Smooth muscle cell of the brain vasculature (primary cell): ENCODE measurements around the gene NMT2.
A peak's percentile ranks its signal among the peaks of the same experiment; 100 is the strongest.
"Not testable (repeated sequence)": the region's sequence is repeated elsewhere in the genome, so short reads cannot be mapped to it uniquely, and the experiment has no call there.

Experiments
- DNase-seq: peaks from one replicate; pipeline ENCODE4 v3.0.0-alpha.2; 2012; ENCODE audit warnings: low read depth, low spot score

NMT2 gene

DNA sequence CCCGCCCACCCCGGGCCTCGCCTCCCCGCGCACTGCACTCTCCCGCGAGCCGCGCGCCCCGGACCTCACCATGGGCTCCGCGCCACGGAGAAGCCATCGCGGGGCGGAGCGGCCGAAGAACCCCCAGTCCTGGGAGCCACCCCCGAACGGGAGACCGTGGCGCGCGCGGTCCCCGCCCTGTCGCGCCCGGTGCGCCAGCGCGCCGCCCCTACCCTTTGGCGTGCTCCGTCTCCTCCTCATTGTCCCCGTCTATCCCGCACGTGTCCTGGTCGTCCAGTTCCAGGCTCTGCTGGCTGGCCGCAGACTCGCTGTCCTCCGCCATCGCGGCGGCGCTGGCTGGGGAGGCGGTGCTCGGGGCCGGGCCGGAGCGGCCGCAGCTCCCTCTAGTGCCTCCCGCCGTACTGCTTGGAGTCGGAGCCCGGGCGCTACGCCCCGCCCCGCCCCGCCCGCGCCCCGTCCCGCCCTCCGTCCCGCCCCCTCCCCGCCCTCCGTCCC lies at the start of gene NMT2:
NMT2 (minus strand) TSS at position 403 of the 495 bp plus-strand sequence; CDS start at position 322, 81 bp downstream.
- peak; percentile 58 for DNase-seq

DNA sequence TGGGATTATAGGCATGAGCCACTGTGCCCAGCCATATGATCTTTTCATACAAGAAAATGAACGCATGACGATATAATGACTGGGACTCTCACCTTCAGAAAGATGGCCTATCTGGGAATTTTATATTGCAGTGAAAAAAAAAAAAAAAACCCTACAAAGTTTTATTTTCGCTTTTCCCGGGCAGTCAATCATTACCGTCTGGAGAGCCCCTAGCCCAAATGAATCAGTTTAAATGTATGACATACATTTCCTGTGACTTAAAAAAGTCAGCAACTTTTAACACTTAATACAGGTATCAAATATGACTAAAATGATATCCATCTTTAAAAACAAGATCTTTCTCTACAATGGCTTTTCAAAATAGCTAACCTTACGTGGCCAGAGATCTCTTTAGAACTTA lies 48.2 kb upstream of the NMT2 start:
- DNase-seq, result no peak

- no peak for DNase-seq
Observed at GRCh38 chr10:15214237-15214636, 45.7 kb upstream of the NMT2 start.

DNA sequence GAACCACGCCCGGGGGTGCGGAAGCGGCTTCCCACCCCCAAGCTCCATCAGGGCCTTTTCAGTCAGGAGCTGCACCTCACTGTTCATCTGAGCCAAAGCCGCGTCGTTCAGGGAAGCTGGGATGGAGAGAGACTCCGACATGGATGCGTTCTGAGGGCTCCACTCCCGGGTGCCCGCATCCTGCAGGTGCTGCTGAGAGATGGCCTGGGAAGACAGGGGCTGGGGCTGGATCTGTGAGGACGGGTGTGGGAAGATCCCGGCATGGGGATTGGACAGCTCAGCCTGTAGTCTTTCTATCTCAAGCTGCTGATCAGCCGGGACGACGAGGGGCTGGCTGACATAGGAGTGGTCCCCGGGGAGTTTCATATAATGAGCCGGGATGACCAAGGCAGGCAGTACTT lies 45.0 kb upstream of the NMT2 start:
- no peak for DNase-seq

DNA sequence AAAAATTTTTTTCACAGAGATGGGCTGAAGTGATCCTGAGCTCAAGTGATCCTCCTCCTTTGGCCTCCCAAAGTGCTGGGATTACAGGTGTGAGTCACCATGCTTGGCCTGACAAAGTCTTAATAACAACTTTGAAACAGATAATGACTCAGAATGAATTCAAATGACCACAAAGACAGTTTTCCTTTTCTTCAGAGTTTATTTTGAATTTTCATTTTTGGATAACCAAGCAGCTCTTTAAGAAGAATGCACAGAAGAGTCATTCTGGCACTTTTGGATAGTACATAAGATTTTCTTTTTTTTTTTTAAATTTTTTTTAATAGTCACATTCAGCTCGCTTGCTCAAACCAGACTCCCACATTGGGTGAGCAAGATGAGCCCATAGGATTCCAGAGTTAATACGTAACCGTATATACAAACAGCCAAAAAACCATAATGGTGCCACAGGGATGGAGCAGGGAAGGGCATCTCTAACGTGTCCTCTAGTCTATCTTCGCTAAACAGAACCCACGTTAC lies 43.0 kb upstream of the NMT2 start:
- no peak for DNase-seq

DNA sequence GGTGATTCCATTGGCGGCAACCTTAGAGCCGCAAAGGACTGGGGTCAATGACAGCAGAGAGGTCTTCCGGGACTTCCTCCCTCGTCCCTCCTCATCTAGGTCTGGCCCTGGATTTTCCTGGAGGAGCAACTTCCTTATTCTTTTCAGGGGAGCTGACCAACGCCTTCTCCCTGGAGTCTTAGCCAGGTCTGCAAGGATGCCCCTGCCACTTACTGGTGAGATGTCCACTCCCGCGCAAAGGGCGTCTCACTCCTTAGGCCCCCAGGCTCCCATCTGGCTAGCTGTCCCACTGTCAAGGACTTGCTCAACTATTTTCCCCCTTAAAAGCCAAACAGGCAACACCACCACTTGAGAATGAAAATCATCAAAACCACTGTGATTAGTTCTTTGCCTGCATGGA lies 42.0 kb upstream of the NMT2 start:
- no peak for DNase-seq

GRCh38 chr10:15209827-15210509 lies 41.5 kb upstream of the NMT2 start:
- DNase-seq, result no peak

DNA sequence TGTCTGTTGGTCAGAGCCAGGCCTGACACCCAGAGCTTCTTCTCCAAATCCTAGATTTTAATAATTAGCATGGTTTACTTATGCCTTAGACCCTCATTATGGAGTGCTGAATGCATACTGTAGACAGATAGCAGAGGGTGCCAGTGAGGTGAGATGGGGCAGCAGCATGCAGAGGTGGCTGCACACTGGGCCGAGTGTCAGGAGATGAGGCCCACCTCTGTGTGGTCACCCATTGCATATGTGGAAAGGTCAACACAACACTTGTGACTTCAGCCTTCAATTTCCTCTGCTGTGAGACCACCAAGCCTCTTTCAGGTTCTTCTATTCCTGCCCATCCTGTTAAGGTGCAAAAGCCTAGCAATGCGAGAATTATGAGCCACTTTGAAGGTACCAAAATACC lies 39.7 kb upstream of the NMT2 start:
- DNase-seq, result no peak

GRCh38 chr10:15207410-15207809 lies 38.9 kb upstream of the NMT2 start:
- DNase-seq, result not testable (repeated sequence)

DNA sequence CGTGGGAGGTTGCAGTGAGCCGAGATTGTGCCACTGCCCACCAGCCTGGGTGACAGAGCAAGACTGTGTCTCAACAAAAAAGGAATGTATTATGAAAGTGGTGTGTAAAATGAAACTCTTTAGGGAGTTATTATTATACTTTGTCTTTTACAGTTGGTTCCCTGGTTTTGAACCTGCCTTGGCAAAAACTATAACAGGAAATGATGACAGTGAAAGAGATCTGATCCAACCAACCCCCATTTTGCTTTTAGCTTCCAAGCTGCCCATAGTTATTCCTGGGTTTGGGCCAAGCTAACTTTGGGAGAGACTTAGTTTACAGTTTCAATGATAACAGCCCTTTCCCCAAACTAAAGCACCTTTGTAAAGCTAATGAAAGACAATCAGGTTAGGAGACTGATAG lies 34.1 kb upstream of the NMT2 start:
- no peak for DNase-seq

- DNase-seq, result not testable (repeated sequence)
Observed at GRCh38 chr10:15202301-15202621, 33.8 kb upstream of the NMT2 start.

DNA sequence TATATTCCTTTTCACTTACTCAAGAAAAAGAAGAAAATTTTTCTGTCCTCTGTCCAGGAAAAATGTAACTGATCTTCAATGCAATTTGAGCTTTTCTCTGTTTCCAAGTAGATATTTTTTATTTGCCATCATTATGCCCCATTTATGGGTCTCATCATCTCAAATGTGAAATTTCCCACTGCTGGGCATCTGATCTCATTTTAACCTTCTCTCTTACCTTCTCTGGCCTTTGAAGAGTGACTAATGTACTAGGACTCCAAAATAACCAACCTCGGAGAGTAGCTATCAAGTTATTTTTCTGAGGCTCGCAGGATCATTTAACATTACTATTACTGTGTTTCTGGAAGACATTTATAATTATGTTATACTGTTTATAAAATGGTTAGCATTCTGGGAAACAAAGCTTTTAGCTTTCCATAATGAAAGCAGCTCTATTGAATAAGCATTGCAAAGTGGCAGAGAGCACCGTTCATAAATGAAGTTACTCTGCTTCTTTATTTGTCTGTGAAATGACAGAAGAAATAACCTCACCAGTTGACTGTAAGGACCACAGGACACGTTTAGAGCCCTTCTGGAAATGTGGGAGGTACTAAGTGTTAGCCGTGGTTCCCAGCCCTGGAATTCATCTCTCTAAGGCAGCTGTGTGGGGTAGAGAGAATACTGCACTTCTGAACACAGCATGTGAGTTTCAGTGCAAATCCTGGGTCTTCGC lies 33.3 kb upstream of the NMT2 start:
- DNase-seq, result no peak

DNA sequence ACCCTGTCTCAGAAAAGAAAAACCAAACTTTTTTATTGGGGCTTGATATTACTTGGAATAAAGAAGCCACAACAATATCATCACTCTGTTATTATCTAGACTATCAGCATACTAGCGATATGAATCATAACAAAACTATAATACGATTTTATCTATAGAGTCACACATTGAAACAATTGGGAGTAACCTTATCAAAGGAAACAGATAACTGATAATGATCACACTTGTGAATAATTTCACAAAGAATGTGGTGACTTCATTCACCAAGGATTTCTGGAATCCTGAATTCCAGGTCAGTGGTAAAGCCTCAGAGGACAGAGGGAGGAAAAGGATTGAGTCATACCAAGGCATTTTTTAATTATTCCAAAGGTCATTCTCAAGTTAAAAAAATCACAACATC lies 32.1 kb upstream of the NMT2 start:
- no peak for DNase-seq

DNA sequence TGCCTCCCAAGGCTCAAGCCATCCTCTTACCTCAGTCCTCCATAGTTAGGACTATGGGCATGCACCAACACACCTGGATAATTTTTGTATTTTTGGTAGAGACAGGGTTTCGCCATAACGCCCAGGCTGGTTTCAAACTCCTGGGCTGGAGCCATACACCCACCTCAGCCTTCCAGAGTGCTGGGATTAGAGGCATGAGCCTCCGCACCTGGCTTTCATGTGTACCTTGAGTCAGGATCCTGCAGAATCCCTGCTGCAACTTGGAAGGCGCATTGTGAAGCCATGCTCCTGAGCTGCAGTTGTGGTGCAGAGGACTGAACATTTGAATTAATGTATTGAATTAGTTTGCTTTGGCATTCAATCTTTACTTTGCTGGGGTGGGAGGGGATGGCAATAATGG lies 29.4 kb upstream of the NMT2 start:
- no peak for DNase-seq

DNA sequence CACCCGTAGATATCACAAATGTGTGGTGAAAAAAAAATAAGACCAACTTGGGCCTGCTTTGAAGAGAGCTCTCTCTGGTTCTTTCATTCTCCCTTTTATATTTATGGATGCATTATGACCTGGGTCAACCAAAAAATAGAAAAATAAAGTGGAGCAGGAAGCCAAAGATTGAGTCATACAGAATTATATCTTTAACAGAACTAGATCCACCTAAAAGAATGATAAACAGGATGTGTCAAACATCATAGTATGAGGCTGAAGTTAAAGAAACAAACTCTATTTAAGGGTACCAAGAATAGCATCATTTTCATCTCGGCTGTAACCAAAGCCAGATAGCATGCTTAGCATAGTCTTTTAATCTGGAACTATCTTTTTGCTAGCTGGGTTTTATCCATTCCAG lies 28.8 kb upstream of the NMT2 start:
- no peak for DNase-seq

- DNase-seq, result no peak
Observed at GRCh38 chr10:15196021-15196834, 27.7 kb upstream of the NMT2 start.

GRCh38 chr10:15189133-15189885 lies 20.8 kb upstream of the NMT2 start:
- DNase-seq, result no peak

DNA sequence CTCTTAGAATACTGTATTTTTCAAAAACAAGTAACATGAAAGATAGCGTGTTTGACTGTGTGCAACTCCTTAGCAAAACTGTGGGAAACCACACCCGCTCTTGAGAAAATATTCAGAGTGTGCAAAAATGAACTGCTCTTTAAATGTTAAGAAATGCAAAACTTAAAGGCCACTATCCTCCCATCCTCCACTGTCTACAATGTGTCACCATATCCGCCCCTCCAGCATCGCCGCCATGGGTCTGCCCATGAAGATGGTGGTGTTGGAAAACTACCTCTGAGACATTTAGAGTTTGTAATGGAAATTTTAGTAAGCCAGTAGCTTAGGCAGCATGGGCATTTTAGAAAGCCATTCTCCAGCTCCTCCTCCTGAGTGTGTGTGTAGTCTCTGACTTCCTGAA lies 20.1 kb upstream of the NMT2 start:
- DNase-seq, result no peak

GRCh38 chr10:15183689-15184481 lies 15.4 kb upstream of the NMT2 start:
- DNase-seq, result no peak

DNA sequence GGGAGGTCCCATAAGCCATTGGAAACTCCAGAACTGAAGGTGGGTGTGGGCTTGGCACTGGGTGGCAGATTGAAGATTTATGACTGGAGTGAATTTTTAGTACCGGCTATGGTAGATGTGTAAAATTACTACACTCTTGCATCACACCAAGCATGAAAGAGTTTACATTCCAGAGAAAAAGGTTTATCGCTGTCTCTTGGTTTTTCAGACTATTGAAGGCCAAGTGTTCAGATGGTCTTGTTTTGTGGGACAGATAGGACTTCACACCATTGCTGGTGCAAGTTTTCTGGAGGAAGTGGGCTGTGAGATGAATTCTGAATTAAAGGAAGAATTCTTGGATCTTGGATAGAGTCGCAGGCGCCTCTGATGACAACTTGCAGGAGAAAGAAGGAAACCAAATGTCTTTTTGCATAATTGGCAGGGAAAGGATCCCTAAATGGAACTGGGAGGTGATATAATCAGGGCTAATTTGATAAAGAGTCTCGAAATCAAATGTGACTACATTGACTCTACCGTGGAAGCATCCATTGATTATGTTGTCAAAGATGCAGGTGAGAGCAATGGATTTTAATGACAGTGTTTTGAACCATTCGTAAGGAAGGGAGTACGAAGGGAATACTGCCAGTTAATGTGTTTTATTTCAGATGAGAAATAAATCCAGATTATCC lies 14.2 kb upstream of the NMT2 start:
- DNase-seq, result no peak
